Right renal pelvis (tissue), 4 donors: ENCODE measurements around the gene MITF. TPM values are rescaled to one million over a fixed set of nuclear protein-coding genes. Genes with fewer than 3 reads are reported as not detected.

Experiments used
- DNase-seq, 4 donors: peaks; one replicate each; pipeline ENCODE4 v3.0.0-alpha.2; 2013; ENCODE audit warnings: low read depth in 4 of 4, low spot score in 3 of 4, missing footprints in 1 of 4
- polyA plus RNA-seq, 4 donors: library from polyadenylated mRNA; unstranded; fragments of 120-200 nt; gene quantifications; one replicate each; pipeline ENCODE4 v1.2.1, GENCODE V29; 2013; ENCODE audit not compliant: insufficient read length in 4 of 4

Gene MITF
- polyA plus RNA-seq, 4 donors = 37.2 to 49.2 (median 43.8) TPM

GRCh38 chr3:69753179-69753775, 14.0 kb downstream of the MITF start:
- no peak for DNase-seq

- no peak for DNase-seq
These were observed 16.5 kb downstream of the MITF start for GRCh38 chr3:69755795-69756194.

GRCh38 chr3:69761896-69762767, 22.9 kb downstream of the MITF start:
- no peak for DNase-seq

GRCh38 chr3:69762768-69763229, 23.5 kb downstream of the MITF start:
- no peak for DNase-seq

GRCh38 chr3:69763458-69763857, 24.2 kb downstream of the MITF start:
- DNase-seq = no peak

GRCh38 chr3:69764121-69764741, 25.0 kb downstream of the MITF start:
- DNase-seq = no peak

GRCh38 chr3:69764861-69765260, 25.6 kb downstream of the MITF start:
- DNase-seq = no peak

- no peak for DNase-seq
These were observed 27.4 kb downstream of the MITF start for GRCh38 chr3:69766638-69767037.

GRCh38 chr3:69767571-69767970, 28.3 kb downstream of the MITF start:
- no peak for DNase-seq

GRCh38 chr3:69768438-69768837, 29.2 kb downstream of the MITF start:
- DNase-seq = no peak

GRCh38 chr3:69770219-69770618, 31.0 kb downstream of the MITF start:
- peak in 3 of 4 donors; percentile 30 to 56 (median 52) for DNase-seq

GRCh38 chr3:69770976-69771634, 31.8 kb downstream of the MITF start:
- DNase-seq = no peak

- DNase-seq = no peak
These were observed 33.0 kb downstream of the MITF start for GRCh38 chr3:69772152-69772867.

GRCh38 chr3:69774029-69774428, 34.8 kb downstream of the MITF start:
- no peak for DNase-seq

GRCh38 chr3:69775751-69776150, 36.5 kb downstream of the MITF start:
- no peak for DNase-seq

GRCh38 chr3:69776289-69776688, 37.0 kb downstream of the MITF start:
- no peak for DNase-seq

GRCh38 chr3:69776920-69777581, 37.8 kb downstream of the MITF start:
- no peak for DNase-seq

- DNase-seq = no peak
These were observed 38.3 kb downstream of the MITF start for GRCh38 chr3:69777582-69777967.

GRCh38 chr3:69781593-69781992, 42.3 kb downstream of the MITF start:
- DNase-seq = no peak

GRCh38 chr3:69784954-69785514, 45.8 kb downstream of the MITF start:
- DNase-seq = no peak
